ENCODE results near the gene SEPTIN6.

DNA sequence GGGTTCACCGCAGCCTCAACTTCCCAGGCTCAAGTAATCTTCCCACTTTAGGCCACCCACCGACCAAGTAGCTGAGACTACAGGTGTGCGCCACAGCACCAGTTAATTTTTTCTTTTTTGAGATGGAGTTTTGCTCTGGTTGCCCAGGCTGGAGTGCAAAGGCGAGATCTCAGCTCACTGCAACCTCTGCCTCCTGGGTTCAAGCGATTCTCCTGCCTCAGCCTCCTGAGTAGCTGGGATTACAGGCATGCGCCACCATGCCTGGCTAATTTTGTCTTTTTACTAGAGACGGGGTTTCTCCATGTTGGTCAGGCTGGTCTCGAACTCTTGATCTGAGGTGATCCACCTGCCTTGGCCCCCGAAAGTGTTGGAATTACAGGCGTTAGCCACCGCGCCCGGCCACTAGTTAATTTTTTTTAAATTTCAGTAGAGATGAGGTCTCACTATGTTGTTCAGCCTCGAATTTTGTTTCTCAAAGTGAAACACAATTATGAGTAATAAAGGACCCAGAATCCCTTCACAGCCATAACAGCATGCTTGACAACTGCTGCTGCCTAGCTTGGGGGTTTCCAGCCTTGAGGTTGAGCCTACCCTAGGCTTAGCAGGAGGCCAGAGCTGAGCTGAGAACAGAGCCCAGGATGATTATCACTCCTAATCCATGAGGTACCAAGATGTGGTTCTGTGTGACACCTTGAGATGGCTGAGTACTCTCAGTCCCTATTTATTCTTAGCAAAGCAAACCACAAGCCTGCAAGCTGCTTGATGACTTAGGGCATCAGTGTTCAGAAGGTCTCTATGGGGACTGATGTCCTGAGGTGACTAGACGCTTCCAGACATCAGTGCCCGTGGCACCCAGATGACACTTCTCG lies 45.2 kb downstream of the SEPTIN6 start:
- TF ChIP-seq, protein P1, sequence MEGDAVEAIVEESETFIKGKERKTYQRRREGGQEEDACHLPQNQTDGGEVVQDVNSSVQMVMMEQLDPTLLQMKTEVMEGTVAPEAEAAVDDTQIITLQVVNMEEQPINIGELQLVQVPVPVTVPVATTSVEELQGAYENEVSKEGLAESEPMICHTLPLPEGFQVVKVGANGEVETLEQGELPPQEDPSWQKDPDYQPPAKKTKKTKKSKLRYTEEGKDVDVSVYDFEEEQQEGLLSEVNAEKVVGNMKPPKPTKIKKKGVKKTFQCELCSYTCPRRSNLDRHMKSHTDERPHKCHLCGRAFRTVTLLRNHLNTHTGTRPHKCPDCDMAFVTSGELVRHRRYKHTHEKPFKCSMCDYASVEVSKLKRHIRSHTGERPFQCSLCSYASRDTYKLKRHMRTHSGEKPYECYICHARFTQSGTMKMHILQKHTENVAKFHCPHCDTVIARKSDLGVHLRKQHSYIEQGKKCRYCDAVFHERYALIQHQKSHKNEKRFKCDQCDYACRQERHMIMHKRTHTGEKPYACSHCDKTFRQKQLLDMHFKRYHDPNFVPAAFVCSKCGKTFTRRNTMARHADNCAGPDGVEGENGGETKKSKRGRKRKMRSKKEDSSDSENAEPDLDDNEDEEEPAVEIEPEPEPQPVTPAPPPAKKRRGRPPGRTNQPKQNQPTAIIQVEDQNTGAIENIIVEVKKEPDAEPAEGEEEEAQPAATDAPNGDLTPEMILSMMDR (IDR thresholded peaks at IDR 0.05) = no peak
- TF ChIP-seq POLR2A (IDR thresholded peaks at IDR 0.05) = no peak

All from tibial nerve (tissue), 3 donors.